Endothelial cell of umbilical vein (primary cell): ENCODE measurements around the gene ZDHHC20. TPM values are rescaled to one million over a fixed set of nuclear protein-coding genes. Genes with fewer than 3 reads are reported as not detected.

Experiments used
- BruUV-seq: library from RNA; stranded (reverse); fragments of 400-500 nt; replicated peaks from 2 replicates; lab custom pipeline; 2021; lab: Mats Ljungman, UMichigan
- CTCF ChIA-PET: fragments of 300-600, 350-600 bp; sonication (Branson Sonifier 250); formaldehyde crosslinking; loops from one replicate; lab custom pipeline; 2021; ENCODE audit warnings: antibody characterized with exemption, inconsistent platforms; lab: Charles Lee
- POLR2A ChIA-PET: fragments of 300-600, 350-600 bp; sonication (Branson Sonifier 250); formaldehyde crosslinking; loops from one replicate; lab custom pipeline; 2021; ENCODE audit warnings: antibody characterized with exemption, inconsistent platforms; lab: Charles Lee
- DNase-seq: peaks from one replicate; pipeline ENCODE4 v3.0.0-alpha.2; 2011; ENCODE audit warnings: low read depth, low spot score
- FAIRE-seq: peaks from 2 replicates; lab custom pipeline; 2011; peaks lifted over from hg19 to GRCh38; lab: Jason Lieb, UNC
- H2AFZ ChIP-seq: 2 replicates; pipeline ENCODE4 v1.6.0; 2012; ENCODE audit warnings: low read depth, low read length, control low read depth, inconsistent platforms
- H3K27ac ChIP-seq: 2 replicates; pipeline ENCODE4 v1.5.1; 2011; ENCODE audit warnings: low read depth, mild to moderate bottlenecking, control low read depth, low read length, moderate library complexity; ENCODE audit not compliant: insufficient read depth
- H3K27me3 ChIP-seq, 2 experiments: 2 replicates each; pipeline versions ENCODE4 v1.6.0 to v1.6.1; 2011; ENCODE audit warnings: low read length in 2 of 2, mixed read lengths in 1 of 2; ENCODE audit not compliant: control insufficient read depth in 2 of 2, insufficient read depth in 2 of 2
- H3K36me3 ChIP-seq, 2 experiments: 2 replicates in 1 of 2; 3 replicates in 1 of 2; pipeline ENCODE4 v1.5.1; 2011; ENCODE audit warnings: low read length in 2 of 2, mild to moderate bottlenecking in 1 of 2, moderate library complexity in 1 of 2; ENCODE audit not compliant: control insufficient read depth in 2 of 2, insufficient read depth in 2 of 2; ENCODE audit errors: extremely low read depth in 1 of 2
- H3K4me1 ChIP-seq: 3 replicates; pipeline ENCODE4 v1.5.1; 2011; ENCODE audit warnings: mild to moderate bottlenecking, low read length; ENCODE audit not compliant: control insufficient read depth, insufficient read depth; ENCODE audit errors: extremely low read depth
- H3K4me2 ChIP-seq: 2 replicates; pipeline ENCODE4 v1.6.1; 2011; ENCODE audit warnings: low read length, control low read depth, mixed read lengths; ENCODE audit not compliant: insufficient read depth
- H3K4me3 ChIP-seq, 3 experiments: fragments of 200-600 bp in 1 of 3; sonication (generic), shearing (Covaris generic) in 1 of 3; replicated peaks in 1 of 3; 2 replicates each; pipeline ENCODE4 v1.5.1; 2011 to 2016; ENCODE audit warnings: control low read depth in 3 of 3, low read length in 3 of 3, mild to moderate bottlenecking in 2 of 3, inconsistent platforms in 1 of 3, low read depth in 1 of 3, moderate library complexity in 1 of 3; ENCODE audit not compliant: insufficient read depth in 1 of 3
- H3K79me2 ChIP-seq: 2 replicates; pipeline ENCODE4 v1.6.0; 2012; ENCODE audit warnings: low read length, inconsistent platforms; ENCODE audit not compliant: control insufficient read depth, insufficient read depth
- H3K9ac ChIP-seq: replicated peaks from 2 replicates; pipeline ENCODE3; 2011; ENCODE audit warnings: low read length, control low read depth; ENCODE audit not compliant: insufficient read depth; ENCODE audit errors: extremely low read depth
- H3K9me1 ChIP-seq: replicated peaks from 3 replicates; pipeline ENCODE4 v1.6.0; 2011; ENCODE audit warnings: mild to moderate bottlenecking, low read length; ENCODE audit not compliant: control insufficient read depth, insufficient read depth; ENCODE audit errors: extremely low read depth
- H3K9me3 ChIP-seq: replicated peaks from 2 replicates; pipeline ENCODE4 v1.5.1; 2012; ENCODE audit warnings: low read length, inconsistent platforms; ENCODE audit not compliant: control insufficient read depth, insufficient read depth
- H4K20me1 ChIP-seq: replicated peaks from 2 replicates; pipeline ENCODE3; 2011; ENCODE audit warnings: mild to moderate bottlenecking, low read length; ENCODE audit not compliant: control insufficient read depth, insufficient read depth; ENCODE audit errors: extremely low read depth
- CTCF ChIP-seq, 2 donors: IDR thresholded peaks; 1 replicate in 1 of 2; 2 replicates in 1 of 2; pipeline ENCODE4 v1.5.1; 2011; ENCODE audit warnings: low read length in 2 of 2, mild to moderate bottlenecking in 2 of 2, moderate library complexity in 2 of 2, control low read depth in 1 of 2, inconsistent platforms in 1 of 2, low read depth in 1 of 2; ENCODE audit not compliant: insufficient read depth in 1 of 2; ENCODE audit errors: extremely low read depth in 1 of 2
- EZH2 ChIP-seq: IDR thresholded peaks from 2 replicates; pipeline ENCODE4 v1.6.1; 2012; ENCODE audit warnings: borderline replicate concordance, low read depth, mild to moderate bottlenecking, moderate library complexity, low read length, inconsistent platforms; ENCODE audit not compliant: severe bottlenecking
- FOS ChIP-seq: IDR thresholded peaks from 2 replicates; pipeline ENCODE4 v1.6.1; 2011; ENCODE audit warnings: mild to moderate bottlenecking, low read length, moderate library complexity, borderline replicate concordance; ENCODE audit not compliant: insufficient read depth
- GATA2 ChIP-seq: IDR thresholded peaks from 2 replicates; pipeline ENCODE4 v1.7.0; 2011; ENCODE audit warnings: low read depth, mild to moderate bottlenecking, moderate library complexity, mixed read lengths, low read length; ENCODE audit not compliant: insufficient read length, insufficient read depth
- JUN ChIP-seq: IDR thresholded peaks from 2 replicates; pipeline ENCODE4 v1.6.1; 2011; ENCODE audit warnings: borderline replicate concordance, low read depth; ENCODE audit not compliant: insufficient read length, insufficient read depth
- MAX ChIP-seq: IDR thresholded peaks from 2 replicates; pipeline ENCODE4 v1.6.1; 2011; ENCODE audit not compliant: insufficient read depth, insufficient read length
- MYC ChIP-seq: IDR thresholded peaks from one replicate; pipeline ENCODE4 v1.6.1; 2011; ENCODE audit warnings: mild to moderate bottlenecking, low read depth, low read length
- POLR2A ChIP-seq: IDR thresholded peaks from 2 replicates; pipeline ENCODE4 v1.6.1; 2012; ENCODE audit warnings: low read depth, mild to moderate bottlenecking, control low read depth, low read length
- POLR2AphosphoS5 ChIP-seq: IDR thresholded peaks from 2 replicates; pipeline ENCODE4 v1.6.1; 2012; ENCODE audit warnings: low read depth, mild to moderate bottlenecking, control low read depth, low read length, moderate library complexity; ENCODE audit not compliant: insufficient read depth
- dilution Hi-C: fragments of 300-500 bp; cut with MboI; formaldehyde crosslinking; loops from one replicate; pipeline ENCODE4 v1.15.0; 2019; ENCODE audit warnings: low sequenced_read_pairs; ENCODE audit not compliant: extremely low pct_ligation_motif_present
- intact Hi-C: fragments of 100-400 bp; cut with micrococcal nuclease; formaldehyde crosslinking; loops from one replicate; pipeline ENCODE4 v1.10.0; 2022
- polyA plus RNA-seq, 4 experiments: library from polyadenylated mRNA; depleted of rRNA in 3 of 4; stranded (reverse) in 3 of 4; unstranded in 1 of 4; fragments of >200 nt; gene quantifications; 2 replicates each; pipeline versions ENCODE4 v1.2.1 to v1.2.3, GENCODE V29; 2011 to 2012; ENCODE audit warnings: missing spikeins in 1 of 4
- total RNA-seq: library from RNA; stranded (reverse); gene quantifications from 2 replicates; pipeline ENCODE4 v1.2.3, GENCODE V29; 2021

The ZDHHC20 gene
- total and polyA plus RNA-seq, 2 donors (not counting 3 experiments of a cell fraction or from before 2014, with no cell fraction given), result 22.1 to 59.4 TPM

- dilution Hi-C loops (no loop called here), intact Hi-C loops (no loop called here)
- no peak for TF ChIP-seq EZH2
- TF ChIP-seq MYC, result no peak
- no peak for TF ChIP-seq MAX
- TF ChIP-seq POLR2AphosphoS5, result no peak
- TF ChIP-seq FOS, result no peak
- no peak for TF ChIP-seq GATA2
Observed at GRCh38 chr13:21486322-21486721, 27.2 kb upstream of the ZDHHC20 start.

GRCh38 chr13:21483748-21484147, 24.6 kb upstream of the ZDHHC20 start:
- Histone ChIP-seq H3K4me2 (no peak overlapping the region), H3K4me1 (peaks cover 2% of the 10 kb centered on the region), H3K27ac (no peak overlapping the region), H2AFZ (no peak overlapping the region), H3K9me3 (no peaks in the 10 kb centered on the region), H4K20me1 (no peaks in the 10 kb centered on the region), H3K36me3 (no peaks in the 10 kb centered on the region), H3K9ac (no peak overlapping the region), H3K79me2 (no peaks in the 10 kb centered on the region), H3K27me3 (no peaks in the 10 kb centered on the region), H3K4me3 (no peak overlapping the region), H3K9me1 (no peaks in the 10 kb centered on the region)
- FAIRE-seq, result no peak
- no peak for TF ChIP-seq FOS
- no peak for TF ChIP-seq POLR2AphosphoS5
- TF ChIP-seq MAX, result no peak
- TF ChIP-seq GATA2, result no peak
- no peak for TF ChIP-seq JUN
- TF ChIP-seq EZH2, result no peak
- no peak for TF ChIP-seq CTCF (IDR thresholded peaks at IDR 0.05; ENCODE audit: extremely low read depth in 1 of 2, insufficient read depth in 1 of 2, low read depth in 1 of 2, low read length in 2 of 2)
- TF ChIP-seq MYC, result no peak
- no peak for TF ChIP-seq POLR2A
- BruUV-seq, result no TSS peak
- POLR2A ChIA-PET, result no interaction called here
- intact Hi-C loops (no loop called here), dilution Hi-C loops (no loop called here)
- DNase-seq, result no peak
- CTCF ChIA-PET, result no interaction called here

More at GRCh38 chr13:21486322-21486721, 27.2 kb upstream of the ZDHHC20 start:
- FAIRE-seq, result no peak
- H4K20me1 ChIP-seq, result no peaks in the 10 kb centered on the region
- no peak overlapping the region for H3K27ac ChIP-seq
- H3K4me3 ChIP-seq, result no peak overlapping the region
- H3K79me2 ChIP-seq, result no peaks in the 10 kb centered on the region
- ChIA-PET POLR2A (no interaction called here), CTCF (no interaction called here)
- H3K36me3 ChIP-seq, result peaks cover 0 to 3% of the 10 kb centered on the region in 2 experiments
- no peak overlapping the region for H3K4me2 ChIP-seq
- DNase-seq, result no peak
- no peaks in the 10 kb centered on the region for H3K9me3 ChIP-seq
- no peaks in the 10 kb centered on the region for H3K4me1 ChIP-seq
- no peaks in the 10 kb centered on the region for H3K9me1 ChIP-seq
- BruUV-seq, result no TSS peak
- no peak overlapping the region for H2AFZ ChIP-seq
- no peaks in the 10 kb centered on the region for H3K27me3 ChIP-seq
- H3K9ac ChIP-seq, result no peak overlapping the region
